Activated CD4-positive, alpha-beta T cell treated with anti-CD3 and anti-CD28 coated beads for 24 hours (primary cell): ENCODE data around the gene FSTL4.

Experiments
- DNase-seq, 2 donors: peaks; one replicate each; pipeline ENCODE4 v3.0.0-alpha.2; 2020; ENCODE audit warnings: low read depth in 2 of 2

Gene FSTL4

DNA sequence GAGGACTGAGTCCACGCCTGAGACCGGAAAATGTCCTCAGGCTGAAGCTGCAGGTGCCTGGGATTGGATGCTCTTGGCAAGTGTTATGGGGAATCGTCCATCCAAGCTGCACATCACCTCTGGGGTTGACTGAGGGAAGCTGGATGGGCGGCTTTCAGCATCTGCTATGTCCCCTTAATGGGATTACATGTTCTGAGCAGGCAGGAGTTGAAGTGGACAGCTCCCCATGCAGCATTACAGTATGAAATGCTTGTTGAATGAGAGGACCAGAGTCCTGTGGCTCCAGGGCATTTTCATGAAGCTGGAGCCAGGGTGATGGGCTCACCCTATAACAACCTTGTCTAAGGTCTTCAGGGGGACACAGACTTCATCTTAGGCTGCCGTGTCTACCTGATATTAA is 289.6 kb downstream of the FSTL4 start:
- DNase-seq, result no peak

- DNase-seq, result peak; percentile 17 to 30
These were observed 290.4 kb downstream of the FSTL4 start for GRCh38 chr5:133321833-133322420.

GRCh38 chr5:133321286-133321832 is 291.0 kb downstream of the FSTL4 start:
- no peak for DNase-seq

GRCh38 chr5:133319905-133320520 is 292.3 kb downstream of the FSTL4 start:
- DNase-seq, result no peak

- DNase-seq, result no peak
These were observed 293.1 kb downstream of the FSTL4 start for GRCh38 chr5:133319244-133319643.

GRCh38 chr5:133317558-133317957 is 294.8 kb downstream of the FSTL4 start:
- DNase-seq, result no peak

DNA sequence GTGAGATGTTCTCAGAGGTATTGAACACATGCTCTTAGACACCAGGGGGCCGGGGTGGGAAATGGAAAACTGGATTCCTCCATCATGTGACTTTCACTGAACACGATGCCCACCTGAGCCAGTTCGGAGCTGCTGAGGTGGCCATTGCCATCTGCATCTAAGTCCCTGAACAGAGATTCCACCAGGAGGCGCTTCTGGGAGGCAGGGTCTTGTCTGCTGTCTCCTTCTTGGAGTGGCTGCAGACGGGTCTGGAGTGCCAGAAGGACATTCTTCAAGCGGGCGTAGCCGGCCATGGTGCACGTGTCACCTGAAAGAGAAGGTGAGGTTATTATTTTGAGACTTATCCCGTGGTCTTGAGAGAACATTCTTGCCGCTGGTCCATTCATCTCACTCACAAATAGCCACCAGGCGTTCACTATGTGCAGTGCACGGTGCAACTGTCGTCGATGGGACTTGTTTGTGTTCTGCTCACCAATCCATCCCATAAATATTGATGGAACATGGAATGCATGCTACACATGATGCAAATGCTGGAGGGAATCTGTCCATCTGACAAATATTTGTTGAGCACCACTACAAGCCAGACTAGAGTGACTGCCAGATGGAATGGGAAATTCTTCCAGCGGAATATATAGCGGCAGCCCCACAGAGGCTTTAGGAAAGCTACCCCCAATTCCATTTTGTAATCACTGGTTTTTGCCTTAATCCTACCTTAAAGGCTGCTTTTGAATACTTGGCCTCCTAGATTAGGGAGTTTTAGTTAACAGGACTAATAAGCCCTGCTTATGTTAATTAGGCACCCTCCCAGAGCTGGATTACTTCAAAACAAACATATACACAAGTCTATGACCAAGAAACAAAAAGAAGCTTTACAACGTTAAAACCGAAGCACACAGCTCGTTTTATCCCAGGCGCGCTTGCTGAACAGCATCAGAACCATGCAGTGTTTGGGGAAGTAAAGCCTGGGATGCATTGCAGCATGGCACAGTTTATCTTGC is 295.7 kb downstream of the FSTL4 start:
- no peak for DNase-seq

GRCh38 chr5:133314086-133314485 is 298.3 kb downstream of the FSTL4 start:
- no peak for DNase-seq

DNA sequence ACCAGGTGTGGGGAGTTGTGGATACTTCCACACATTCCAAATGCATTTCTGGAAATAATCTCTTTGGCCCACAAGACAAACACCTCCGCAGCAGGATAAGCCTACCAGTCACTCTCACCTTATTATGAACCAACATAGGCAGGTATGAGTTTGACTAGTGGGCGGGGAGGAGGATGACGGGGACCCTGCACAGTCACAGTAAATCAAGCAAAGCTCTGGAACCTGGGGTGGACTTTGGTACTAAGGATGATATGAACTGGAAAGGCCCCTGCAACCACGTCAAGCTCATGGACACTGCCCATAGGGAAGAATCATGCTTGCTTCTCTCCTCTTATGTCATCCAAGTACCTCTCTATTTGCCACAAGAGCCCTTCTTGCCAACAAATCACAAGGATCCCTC is 301.2 kb downstream of the FSTL4 start:
- no peak for DNase-seq

DNA sequence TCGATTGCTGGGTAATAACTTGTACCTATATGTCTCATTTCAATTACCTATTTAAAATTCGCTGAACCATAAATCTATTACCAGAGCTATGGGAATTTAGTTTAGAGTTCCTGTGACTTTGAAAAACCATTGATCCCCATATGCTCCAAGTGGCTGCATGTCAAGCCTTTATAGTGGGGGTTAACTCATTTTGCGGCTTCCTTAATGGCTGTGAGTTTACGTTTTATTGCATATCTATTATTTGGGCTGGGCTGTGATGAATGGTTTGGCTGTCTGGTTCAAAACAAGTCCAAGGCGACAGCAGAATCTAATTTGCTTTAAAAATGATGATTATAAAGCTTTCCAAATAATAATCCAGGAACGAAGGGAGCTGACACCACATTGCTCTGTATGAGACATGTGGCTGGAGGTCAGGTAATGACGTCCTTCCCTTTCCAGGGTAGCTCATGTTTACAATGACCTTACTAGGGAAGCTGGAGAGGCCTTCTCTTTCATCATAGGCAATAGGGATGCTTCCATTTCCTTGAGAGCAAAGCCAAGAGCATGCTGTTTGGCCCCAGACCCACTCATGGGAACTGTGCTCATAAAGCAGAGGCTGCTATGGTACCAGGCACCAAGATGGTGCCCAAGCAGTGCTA is 302.2 kb downstream of the FSTL4 start:
- no peak for DNase-seq

DNA sequence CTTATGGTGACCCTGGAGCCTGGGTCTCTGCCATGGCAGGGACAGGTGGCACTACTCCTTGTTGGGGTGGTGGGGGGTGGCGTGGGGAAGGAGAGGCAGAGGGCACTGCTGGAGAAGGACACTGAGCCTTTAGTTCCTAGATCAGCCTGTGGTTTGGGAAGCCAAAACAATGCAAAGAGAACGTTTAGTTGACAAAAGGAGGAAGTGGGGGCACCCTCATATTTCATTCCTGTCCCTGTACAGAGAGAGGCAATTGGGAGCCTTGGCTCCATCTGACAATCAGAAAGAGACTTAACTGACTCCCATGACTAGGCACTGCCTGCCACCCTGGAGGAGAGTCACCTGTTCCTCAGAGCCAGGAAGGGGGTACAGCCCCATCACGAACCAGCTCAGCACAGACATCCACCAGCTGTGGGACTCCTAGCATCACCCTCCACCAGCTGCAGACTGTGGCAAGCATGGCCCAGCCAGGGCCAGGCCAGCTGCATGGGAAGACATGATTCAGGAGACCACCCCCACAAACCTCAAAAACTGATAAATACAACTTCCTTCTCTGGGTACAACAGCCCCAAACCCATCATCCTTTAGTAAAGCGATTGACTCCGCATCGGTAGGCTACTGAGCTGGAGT is 303.1 kb downstream of the FSTL4 start:
- DNase-seq, result no peak

- no peak for DNase-seq
These were observed 305.1 kb downstream of the FSTL4 start for GRCh38 chr5:133307275-133307674.

DNA sequence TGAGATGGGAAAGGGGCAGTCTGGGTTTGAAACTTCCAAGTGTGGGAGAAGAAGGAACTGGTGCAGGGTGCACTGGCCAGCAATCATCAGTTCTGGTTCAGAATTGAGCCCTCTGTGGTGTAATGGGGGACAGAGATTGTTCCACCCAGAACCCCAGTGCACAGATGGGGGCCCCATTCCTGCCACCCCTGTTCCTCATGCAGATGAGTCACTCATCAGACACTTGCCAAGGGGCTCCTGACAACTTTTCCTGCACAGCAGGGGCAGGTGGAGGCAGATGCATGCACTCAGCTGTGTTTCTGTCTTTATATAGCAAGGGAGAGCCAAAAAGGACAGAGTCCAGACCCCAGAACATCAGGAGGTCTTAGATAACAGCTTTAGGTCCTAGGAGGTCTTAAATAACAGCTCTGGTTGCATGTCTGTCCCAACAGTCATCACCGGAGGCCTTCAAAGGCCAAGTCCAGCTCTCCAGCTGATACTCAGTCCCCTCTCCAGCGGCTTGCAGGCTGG is 307.6 kb downstream of the FSTL4 start:
- DNase-seq, result no peak

GRCh38 chr5:133304178-133304577 is 308.2 kb downstream of the FSTL4 start:
- DNase-seq, result no peak

DNA sequence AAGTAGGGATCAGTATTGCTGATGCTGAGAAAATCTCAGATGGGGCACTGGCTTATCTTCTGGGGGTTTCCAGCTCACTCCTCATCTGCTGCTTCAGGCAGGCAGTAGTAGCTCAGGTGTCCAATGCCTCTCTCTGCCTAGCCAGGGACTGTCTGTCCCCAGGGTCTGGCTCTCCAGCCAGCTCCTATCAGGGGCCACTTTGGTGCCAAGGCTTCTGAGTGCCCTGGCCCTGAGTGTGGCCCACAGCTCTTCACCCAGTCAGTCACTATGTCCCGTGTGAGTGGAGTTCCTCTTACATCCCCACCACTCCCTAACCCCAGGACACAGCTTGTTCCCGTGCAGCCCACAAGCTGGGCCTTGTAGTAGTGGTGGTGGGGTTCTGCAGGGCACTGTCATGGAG is 309.0 kb downstream of the FSTL4 start:
- no peak for DNase-seq

DNA sequence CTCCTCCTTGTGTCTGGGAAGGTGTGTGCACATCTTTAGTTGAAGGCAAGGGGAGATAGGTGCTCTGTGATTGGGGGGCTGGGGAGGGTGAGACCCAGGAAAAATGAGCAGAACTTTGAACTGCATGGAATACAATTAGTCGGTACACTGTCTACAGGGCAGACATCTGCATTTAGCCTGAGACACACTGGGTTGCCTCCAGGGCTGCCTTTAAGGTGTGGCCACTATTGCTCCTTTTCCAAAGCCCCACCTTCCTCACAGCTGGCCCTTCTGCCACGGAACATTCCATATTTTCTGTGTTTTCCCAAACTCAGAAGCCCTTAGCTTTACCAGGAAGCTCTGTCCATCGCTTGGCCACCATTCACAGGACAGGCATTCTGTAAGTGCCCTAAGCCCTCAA is 312.6 kb downstream of the FSTL4 start:
- no peak for DNase-seq

DNA sequence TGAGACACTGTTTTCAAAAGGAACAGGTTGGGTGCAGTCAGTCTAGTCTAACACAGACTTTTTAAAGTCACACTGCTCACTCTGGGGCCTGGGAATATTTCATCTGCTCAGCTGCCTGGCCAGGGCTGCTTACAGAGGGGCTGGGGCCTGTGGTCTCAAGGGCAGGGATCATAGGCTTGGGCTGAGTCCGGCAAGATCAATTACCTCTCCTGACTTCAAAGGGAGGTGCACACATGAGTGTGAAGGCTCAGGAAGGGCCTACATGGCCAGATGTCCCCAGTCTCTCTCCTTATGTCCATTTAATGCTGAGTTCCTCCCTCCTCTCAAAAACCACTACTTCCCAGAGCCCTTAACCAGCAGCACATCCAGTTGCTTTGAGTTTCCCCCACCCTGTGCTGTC is 313.3 kb downstream of the FSTL4 start:
- DNase-seq, result no peak

GRCh38 chr5:133298447-133298846 is 313.9 kb downstream of the FSTL4 start:
- DNase-seq, result no peak

GRCh38 chr5:133297293-133297692 is 315.0 kb downstream of the FSTL4 start:
- DNase-seq, result no peak

GRCh38 chr5:133296624-133297023 is 315.7 kb downstream of the FSTL4 start:
- DNase-seq, result no peak

GRCh38 chr5:133295520-133295919 is 316.8 kb downstream of the FSTL4 start:
- DNase-seq, result no peak
